DND-41 (cell line): ENCODE measurements around the gene EDEM3.

ENCODE experiments used
- ATAC-seq: fragments of 200-7000 bp; cut with Tn5 transposase; 3 replicates; pipeline ENCODE4 v1.9.1; 2021; ENCODE audit warnings: low read depth; ENCODE audit not compliant: insufficient read depth
- DNase-seq: peaks from one replicate; pipeline ENCODE4 v3.0.0-alpha.2; 2020
- H2AFZ ChIP-seq: 2 replicates; pipeline ENCODE4 v1.6.0; 2012; ENCODE audit warnings: low read depth, low read length
- H3K27ac ChIP-seq: 2 replicates; pipeline ENCODE4 v1.5.1; 2012; ENCODE audit warnings: low read length, inconsistent platforms
- H3K27me3 ChIP-seq: fragments of 200-600 bp; sonication (generic); 2 replicates; pipeline ENCODE4 v1.6.0; 2012; ENCODE audit warnings: low read length, mild to moderate bottlenecking, inconsistent platforms; ENCODE audit not compliant: insufficient read depth, poor library complexity
- H3K36me3 ChIP-seq: 2 replicates; pipeline ENCODE4 v1.5.1; 2012; ENCODE audit warnings: low read length, inconsistent platforms; ENCODE audit not compliant: insufficient read depth
- H3K4me1 ChIP-seq: 2 replicates; pipeline ENCODE4 v1.5.1; 2012; ENCODE audit warnings: mild to moderate bottlenecking, low read length; ENCODE audit not compliant: insufficient read depth
- H3K4me2 ChIP-seq: 2 replicates; pipeline ENCODE4 v1.6.0; 2012; ENCODE audit warnings: mild to moderate bottlenecking, moderate library complexity, low read length, inconsistent platforms; ENCODE audit not compliant: insufficient read depth
- H3K4me3 ChIP-seq, 2 experiments: fragments of 200-600 bp in 1 of 2; shearing (Covaris generic) in 1 of 2; 2 replicates each; pipeline ENCODE4 v1.5.1; 2012 to 2016; ENCODE audit warnings: inconsistent platforms in 2 of 2, low read length in 2 of 2, mild to moderate bottlenecking in 2 of 2, low read depth in 1 of 2, moderate library complexity in 1 of 2
- H3K79me2 ChIP-seq: 2 replicates; pipeline ENCODE4 v1.6.0; 2012; ENCODE audit warnings: low read length, inconsistent platforms; ENCODE audit not compliant: insufficient read depth
- H3K9ac ChIP-seq: 2 replicates; pipeline ENCODE4 v1.6.0; 2012; ENCODE audit warnings: low read depth, mild to moderate bottlenecking, inconsistent platforms, low read length, moderate library complexity
- H3K9me3 ChIP-seq: 2 replicates; pipeline ENCODE4 v1.5.1; 2012; ENCODE audit warnings: low read length, moderate library complexity, mild to moderate bottlenecking, inconsistent platforms; ENCODE audit not compliant: insufficient read depth, severe bottlenecking
- H4K20me1 ChIP-seq: 2 replicates; pipeline ENCODE4 v1.6.0; 2012; ENCODE audit warnings: low read length; ENCODE audit not compliant: insufficient read depth
- CTCF ChIP-seq: IDR thresholded peaks from 2 replicates; pipeline ENCODE4 v1.5.1; 2012; ENCODE audit warnings: borderline replicate concordance, low read length, moderate library complexity, mild to moderate bottlenecking; ENCODE audit not compliant: poor library complexity, severe bottlenecking; ENCODE audit errors: extremely low read depth
- EZH2 ChIP-seq: IDR thresholded peaks from 3 replicates; pipeline ENCODE4 v1.6.1; 2012; ENCODE audit warnings: borderline replicate concordance, low read depth, mild to moderate bottlenecking, moderate library complexity, low read length, inconsistent platforms; ENCODE audit not compliant: severe bottlenecking

The EDEM3 gene

GRCh38 chr1:184708084-184708676 lies 46.5 kb downstream of the EDEM3 start:
- no peaks in the 10 kb centered on the region for H3K27me3 ChIP-seq
- no peak overlapping the region for H3K27ac ChIP-seq
- peaks cover 93% of the 10 kb centered on the region for H3K36me3 ChIP-seq
- H3K79me2 ChIP-seq, result no peaks in the 10 kb centered on the region
- H3K4me1 ChIP-seq, result no peaks in the 10 kb centered on the region
- no peaks in the 10 kb centered on the region for H4K20me1 ChIP-seq
- no peak for DNase-seq
- no peak overlapping the region for H2AFZ ChIP-seq
- TF ChIP-seq CTCF (no peak), EZH2 (no peak)
- H3K4me2 ChIP-seq, result no peak overlapping the region
- no peak overlapping the region for H3K9ac ChIP-seq
- H3K4me3 ChIP-seq, result no peak overlapping the region
- no peaks in the 10 kb centered on the region for H3K9me3 ChIP-seq
- ATAC-seq, result no peak

- no peak overlapping the region for H3K4me3 ChIP-seq
- H3K9ac ChIP-seq, result no peak overlapping the region
- H3K4me2 ChIP-seq, result no peak overlapping the region
- no peak for DNase-seq
- H3K4me1 ChIP-seq, result no peaks in the 10 kb centered on the region
- H4K20me1 ChIP-seq, result no peaks in the 10 kb centered on the region
- H2AFZ ChIP-seq, result no peak overlapping the region
- H3K27me3 ChIP-seq, result no peaks in the 10 kb centered on the region
- H3K27ac ChIP-seq, result no peak overlapping the region
- no peaks in the 10 kb centered on the region for H3K9me3 ChIP-seq
- TF ChIP-seq EZH2 (no peak), CTCF (no peak)
- ATAC-seq, result no peak
- H3K36me3 ChIP-seq, result peaks cover 92% of the 10 kb centered on the region
- no peaks in the 10 kb centered on the region for H3K79me2 ChIP-seq
These were observed 49.4 kb downstream of the EDEM3 start for GRCh38 chr1:184705271-184705670.

DNA sequence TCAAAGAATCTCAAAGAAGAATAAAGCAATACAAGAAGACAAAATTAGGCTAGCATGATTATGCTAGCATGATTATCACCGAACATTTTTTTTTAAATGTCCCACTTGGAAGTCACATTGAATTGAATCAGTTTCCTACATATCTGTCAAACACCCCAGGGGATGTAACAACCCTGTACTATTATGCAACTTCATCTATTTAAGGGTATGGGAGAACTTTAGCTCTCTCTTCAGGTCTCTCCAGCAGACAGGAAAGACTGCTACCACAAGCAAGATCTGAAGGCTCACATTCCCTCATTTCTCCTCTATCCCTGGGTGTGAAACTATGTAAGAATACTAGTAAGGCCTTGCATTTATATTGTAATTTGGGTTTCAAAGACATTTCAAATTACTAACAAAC lies 52.8 kb downstream of the EDEM3 start:
- Histone ChIP-seq H3K79me2 (no peaks in the 10 kb centered on the region), H3K4me3 (no peak overlapping the region), H3K4me2 (no peak overlapping the region), H3K36me3 (peaks cover 64% of the 10 kb centered on the region), H3K4me1 (no peaks in the 10 kb centered on the region), H2AFZ (no peak overlapping the region), H3K27me3 (no peaks in the 10 kb centered on the region), H3K27ac (no peak overlapping the region), H3K9me3 (no peaks in the 10 kb centered on the region), H3K9ac (no peak overlapping the region), H4K20me1 (no peaks in the 10 kb centered on the region)
- no peak for ATAC-seq
- DNase-seq, result no peak
- TF ChIP-seq CTCF, result no peak
- no peak for TF ChIP-seq EZH2

DNA sequence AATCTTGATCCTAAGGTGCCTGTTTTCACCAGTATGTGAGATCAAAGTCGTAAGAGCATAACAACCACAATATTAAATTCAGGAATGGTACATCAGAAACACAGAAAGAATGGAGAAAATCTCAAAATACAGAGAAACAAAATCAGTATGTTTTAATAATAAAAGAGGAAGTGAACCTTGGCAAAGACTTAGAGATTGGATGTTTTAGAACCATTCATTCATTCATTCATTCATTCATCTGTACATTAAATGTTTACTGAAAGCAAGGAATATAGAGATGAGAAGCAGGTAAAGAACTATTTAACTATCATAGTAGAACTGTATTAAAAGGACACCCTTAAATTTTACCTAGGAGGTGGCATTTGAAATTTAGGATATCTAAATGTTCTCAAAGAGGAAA lies 55.7 kb downstream of the EDEM3 start:
- no peak overlapping the region for H2AFZ ChIP-seq
- no peak overlapping the region for H3K4me2 ChIP-seq
- DNase-seq (no peak), ATAC-seq (no peak)
- TF ChIP-seq CTCF (no peak), EZH2 (no peak)
- no peak overlapping the region for H3K9ac ChIP-seq
- no peaks in the 10 kb centered on the region for H3K4me1 ChIP-seq
- no peaks in the 10 kb centered on the region for H4K20me1 ChIP-seq
- H3K9me3 ChIP-seq, result no peaks in the 10 kb centered on the region
- no peaks in the 10 kb centered on the region for H3K79me2 ChIP-seq
- H3K27ac ChIP-seq, result no peak overlapping the region
- no peak overlapping the region for H3K4me3 ChIP-seq
- no peaks in the 10 kb centered on the region for H3K27me3 ChIP-seq
- peaks cover 61% of the 10 kb centered on the region for H3K36me3 ChIP-seq
